Measurements from ENCODE around the gene GRK5.
A peak's percentile ranks its signal among the peaks of the same experiment; 100 is the strongest.
"Not testable (repeated sequence)": the region's sequence is repeated elsewhere in the genome, so short reads cannot be mapped to it uniquely, and the experiment has no call there.

GRK5 gene

DNA sequence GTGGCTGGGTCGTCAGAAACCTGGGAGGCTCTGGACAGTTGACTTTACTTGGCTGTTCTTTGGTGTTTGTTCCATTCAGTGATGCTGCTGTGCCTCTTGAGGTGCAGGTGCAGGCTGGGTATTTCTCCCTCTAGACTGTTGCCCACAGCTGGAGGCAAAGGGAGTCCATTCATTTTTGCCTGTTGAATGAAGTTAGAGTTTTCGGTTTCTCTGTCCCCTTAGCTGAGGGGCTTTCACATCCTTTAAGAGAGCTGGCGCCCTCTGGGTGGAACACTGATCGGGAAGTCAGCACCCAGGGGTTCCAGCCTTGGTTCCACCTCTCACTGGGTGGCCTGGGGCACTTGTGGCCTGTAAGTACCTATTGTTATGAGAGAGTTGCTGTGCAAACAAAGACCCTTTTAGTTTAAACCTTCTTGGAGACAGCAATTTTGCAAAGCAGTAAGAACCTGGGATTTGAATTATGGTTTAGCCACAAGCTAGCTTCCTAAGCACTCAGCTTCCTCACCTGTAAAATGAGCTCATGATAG, 67.2 kb downstream of the GRK5 start:
- DNase-seq (ENCODE audit: low spot score) = no peak

DNA sequence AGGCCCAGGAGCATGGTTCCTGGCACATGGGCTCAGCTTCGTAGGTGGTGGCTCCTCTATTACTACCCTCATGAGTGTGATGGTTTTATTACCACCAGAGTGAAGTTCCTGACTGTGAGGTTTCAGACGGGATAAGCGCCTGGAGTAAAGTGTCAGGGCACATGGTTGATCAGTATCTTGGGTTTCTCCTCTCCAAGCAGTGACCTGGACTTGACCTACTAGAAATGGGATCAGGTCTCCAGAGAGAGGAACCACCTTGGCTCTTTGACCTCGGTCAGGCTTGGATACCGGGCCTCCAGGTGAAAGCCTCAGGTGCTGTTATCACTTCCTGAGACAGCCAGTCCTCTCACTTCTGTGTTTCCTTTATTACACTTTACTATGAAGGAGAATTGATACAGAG, 67.7 kb downstream of the GRK5 start:
- no peak for DNase-seq (ENCODE audit: low spot score)

DNA sequence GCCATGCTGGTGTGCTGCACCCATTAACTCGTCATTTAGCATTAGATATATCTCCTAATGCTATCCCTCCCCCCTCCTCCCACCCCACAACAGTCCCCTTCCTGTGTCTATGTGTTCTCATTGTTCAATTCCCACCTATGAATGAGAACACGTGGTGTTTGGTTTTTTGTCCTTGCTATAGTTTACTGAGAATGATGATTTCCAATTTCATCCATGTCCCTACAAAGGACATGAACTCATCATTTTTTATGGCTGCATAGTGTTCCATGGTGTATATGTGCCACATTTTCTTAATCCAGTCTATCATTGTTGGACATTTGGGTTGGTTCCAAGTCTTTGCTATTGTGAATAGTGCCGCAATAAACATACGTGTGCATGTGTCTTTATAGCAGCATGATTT, 68.8 kb downstream of the GRK5 start:
- not testable (repeated sequence) for DNase-seq (ENCODE audit: low spot score)

DNA sequence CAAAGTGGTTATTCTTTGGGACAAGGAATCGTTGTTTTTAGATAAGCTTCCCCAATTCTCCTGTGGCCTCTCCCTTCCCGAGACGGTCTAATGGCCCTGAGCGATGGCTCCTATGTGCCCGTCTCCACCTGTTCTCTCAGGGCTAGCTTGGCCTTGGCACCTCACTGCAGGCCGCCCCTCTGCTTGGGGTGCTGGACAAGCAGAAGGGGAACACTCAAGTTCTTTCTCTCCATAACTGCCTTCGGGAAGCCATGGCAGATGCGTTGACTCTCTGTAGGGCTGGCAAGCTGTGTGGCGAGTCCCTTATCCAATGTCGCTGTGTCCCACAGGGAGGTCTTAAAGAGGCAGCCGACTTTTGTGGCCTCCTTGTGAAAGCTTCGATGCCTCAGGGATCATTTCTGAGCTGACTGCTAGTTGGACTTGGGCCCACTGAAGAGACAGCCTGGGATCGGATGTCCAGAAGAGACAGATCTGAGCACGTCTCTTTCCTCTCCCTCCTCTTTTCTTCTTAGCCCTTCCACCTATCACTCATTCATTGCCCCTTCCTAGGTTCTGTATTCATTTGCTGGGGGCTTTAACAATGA, 70.8 kb downstream of the GRK5 start:
- no peak for DNase-seq (ENCODE audit: low spot score)

DNA sequence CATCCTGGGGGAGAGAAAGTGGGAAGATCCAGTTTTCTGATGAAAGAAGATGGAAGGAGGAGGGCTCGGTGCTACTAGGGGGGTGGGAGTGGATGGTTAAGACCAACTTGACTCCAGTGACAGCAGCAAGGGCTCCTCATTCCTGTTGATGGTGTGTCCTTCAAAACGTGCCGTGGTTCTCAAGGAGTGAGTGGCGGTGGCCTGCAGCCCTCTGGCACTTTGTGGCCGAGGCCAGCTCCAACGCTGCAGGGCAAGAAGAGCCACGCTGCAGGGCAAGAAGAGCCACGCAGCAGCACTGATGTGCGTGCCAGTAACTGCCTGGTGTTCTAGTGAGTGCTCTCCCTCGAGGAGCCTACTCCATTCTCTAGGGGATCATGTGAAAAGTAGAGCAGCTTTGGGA, 72.1 kb downstream of the GRK5 start:
- no peak for DNase-seq (ENCODE audit: low spot score)

DNA sequence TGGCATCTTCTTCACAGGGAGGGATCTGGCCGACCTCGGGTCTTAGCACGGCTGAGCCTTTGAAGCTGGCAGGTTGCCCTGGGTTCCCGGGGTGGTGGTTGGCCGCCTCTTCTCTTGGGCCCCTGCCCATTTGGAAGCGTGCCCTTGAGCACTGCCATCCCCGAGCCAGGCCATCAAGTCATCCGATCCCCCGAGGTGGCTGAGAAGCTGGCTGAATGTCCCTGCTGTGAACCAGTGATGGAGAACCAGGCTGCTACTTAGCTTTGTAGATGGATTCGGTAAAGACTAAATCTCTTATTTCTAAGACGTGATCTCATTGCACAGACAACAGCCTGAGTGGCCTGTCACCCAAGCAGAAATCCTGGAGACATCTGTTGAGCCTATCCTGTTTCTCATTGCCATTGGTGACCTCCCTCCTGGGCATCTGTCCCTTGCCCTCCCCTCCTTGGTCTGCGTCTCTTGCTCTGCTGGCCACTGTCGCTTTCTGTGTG, 74.3 kb downstream of the GRK5 start:
- DNase-seq (ENCODE audit: low spot score) = peak; percentile 69

DNA sequence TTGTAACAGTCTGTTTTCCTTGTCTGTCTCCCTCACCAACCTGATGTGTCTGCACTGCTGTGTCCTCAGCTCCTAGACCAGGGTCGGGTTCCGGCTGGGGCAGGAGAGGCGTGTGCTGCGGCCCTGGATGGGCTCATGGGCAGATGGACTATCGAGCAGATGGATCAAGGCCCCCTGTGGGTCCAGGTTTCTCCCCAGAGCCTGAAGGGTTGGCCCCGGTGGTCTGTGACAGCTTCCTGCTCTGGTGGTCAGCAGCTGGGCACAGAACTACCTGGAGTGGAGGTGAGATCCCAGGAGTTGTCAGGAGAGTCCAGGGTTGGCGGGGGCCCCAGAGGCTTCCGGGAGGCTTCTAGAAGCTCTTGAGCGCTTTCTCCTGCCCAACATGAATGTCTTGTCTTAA, 75.1 kb downstream of the GRK5 start:
- DNase-seq (ENCODE audit: low spot score) = no peak

DNA sequence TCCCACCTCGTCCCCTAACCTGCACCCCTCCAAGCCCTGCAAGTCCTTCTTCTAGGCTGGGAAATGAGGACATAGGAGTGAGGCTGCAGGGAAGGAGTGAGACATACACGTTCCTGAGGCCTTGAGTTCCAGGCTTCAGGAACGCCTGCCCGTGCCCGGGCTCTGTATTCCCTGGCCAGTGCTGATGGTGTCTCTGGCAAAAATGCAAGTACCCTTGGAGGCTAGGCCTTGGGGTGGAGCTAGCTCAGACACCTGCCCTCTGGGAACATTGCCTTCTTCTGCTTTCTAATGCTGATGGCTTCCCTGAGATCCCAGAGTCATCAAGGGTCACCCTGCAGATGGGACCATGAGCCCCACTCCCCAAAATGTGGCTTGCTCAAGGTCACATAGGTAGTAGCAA, 76.0 kb downstream of the GRK5 start:
- no peak for DNase-seq (ENCODE audit: low spot score)

DNA sequence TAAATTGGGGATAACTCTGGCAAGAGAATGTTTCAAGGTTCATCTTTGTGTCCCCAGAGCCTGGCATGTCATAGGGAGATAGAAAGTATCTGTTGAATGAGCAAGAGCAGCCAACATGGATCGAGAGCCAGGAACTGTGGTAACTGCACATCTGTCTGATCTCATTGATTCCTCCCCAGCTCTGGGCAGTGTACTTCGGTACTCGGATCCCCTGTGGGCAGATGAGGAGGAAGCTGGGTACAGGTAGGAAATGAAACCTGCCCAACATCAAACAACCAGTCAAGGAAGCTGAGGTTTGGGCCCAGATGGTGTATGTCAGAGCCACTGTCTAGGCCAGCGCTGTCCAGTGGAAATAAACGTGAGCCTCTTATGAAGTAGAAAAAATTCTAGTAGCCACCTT, 76.4 kb downstream of the GRK5 start:
- no peak for DNase-seq (ENCODE audit: low spot score)

DNA sequence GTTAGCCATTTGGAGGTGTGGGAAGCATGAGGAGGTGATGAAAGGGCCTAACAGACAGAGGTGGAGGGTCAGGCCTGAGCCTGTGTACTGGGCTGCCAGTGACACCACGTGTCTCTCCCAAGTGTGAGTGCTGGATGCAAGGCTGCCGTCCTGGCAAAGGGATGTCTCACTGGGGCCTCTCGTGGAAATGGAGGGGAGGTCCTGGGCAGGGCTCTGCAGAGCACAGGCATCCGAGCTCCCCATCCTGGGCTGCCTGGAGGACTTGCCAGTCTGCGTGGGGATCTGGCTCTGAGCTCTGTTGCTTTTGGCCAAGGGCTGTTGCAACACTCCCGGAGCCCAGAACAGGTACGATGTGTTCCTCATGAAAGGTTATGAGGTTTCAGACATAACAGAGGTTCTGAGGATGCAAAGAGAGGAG, 77.3 kb downstream of the GRK5 start:
- DNase-seq (ENCODE audit: low spot score) = no peak

DNA sequence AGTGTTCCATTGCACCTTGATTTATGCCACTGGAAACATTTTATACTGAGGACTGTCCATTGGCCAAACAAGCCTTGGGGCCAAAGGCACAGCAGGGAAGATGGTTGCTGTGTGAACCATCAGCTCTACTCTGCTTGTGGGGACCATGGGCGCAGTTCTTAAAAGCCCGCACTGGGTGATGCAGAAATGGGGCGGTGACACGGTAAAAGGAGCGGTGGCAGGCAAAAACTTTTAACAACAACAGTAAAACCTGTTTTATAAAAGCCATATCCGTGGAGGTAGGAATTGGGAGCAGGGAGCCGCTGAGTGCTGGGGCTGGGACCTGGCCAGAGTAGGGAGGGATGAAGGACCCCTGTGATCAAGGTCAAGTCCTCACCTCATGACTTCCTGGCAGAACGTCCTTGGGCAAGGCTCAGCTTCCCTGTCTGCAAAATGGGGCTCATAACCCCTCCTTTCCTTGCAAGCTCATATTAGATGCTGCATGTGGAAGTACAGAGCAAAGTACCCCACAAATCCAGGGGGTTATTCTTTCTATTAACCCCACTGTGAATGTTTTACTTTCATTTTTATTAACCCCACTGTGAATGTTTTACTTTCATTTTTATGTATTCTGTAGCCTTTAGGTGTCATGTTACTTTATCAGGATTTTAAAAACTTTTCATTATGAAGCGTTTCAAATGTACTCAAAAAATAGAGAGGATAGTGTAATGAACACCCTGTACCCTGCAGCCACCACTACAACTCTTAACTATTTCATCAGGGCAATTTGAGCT, 78.3 kb downstream of the GRK5 start:
- DNase-seq (ENCODE audit: low spot score) = no peak

DNA sequence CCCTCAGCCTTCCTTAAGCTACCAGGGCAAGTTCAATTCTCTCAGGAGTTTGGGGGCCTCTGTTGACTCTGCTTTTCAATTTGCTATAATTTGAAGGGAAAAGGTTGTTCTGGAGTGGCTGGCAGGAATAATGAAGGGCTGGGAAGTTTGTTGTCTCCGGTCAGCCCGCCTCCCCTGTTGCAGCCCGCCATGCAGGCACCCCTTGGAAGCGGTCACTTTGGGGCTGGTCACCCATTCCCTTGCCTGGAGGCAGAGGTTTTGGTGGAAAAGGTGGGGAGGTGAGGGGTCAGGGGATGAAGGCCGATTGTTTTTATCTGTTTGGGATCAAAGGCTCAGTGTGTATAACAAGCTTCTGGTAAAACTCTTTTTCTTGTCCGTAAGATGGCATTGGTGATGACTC, 79.1 kb downstream of the GRK5 start:
- no peak for DNase-seq (ENCODE audit: low spot score)

DNA sequence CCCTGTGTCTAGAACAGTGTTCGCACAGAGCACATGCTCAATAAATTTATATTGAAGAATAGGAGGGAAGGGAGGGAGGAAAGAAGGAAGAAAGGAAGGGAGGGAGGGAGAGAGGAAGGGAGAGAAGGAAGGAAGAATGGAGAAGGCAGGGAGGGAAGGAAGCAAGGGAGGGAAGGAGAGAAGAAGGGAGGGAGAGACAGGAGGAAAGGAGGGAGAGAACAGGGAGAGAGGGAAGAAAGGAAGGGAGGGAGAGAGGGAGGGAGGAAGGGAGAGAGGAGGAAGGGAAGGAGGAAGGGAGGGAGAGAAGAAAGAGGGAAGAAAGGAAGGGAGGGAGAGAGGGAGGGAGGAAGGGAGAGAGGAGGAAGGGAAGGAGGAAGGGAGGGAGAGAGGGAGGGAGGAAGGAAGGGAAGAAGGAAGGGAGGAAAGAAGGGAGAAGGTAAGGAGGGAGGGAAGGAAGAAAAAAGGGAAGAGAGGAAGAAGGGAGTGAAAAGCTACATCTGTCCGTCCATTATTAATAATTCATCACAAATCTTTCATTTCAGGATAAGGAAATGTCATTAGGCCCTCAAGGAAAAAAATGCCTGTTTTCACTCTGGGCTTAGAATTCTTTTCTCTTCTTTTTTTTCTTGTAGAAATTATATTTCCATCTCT, 79.7 kb downstream of the GRK5 start:
- DNase-seq (ENCODE audit: low spot score) = no peak

DNA sequence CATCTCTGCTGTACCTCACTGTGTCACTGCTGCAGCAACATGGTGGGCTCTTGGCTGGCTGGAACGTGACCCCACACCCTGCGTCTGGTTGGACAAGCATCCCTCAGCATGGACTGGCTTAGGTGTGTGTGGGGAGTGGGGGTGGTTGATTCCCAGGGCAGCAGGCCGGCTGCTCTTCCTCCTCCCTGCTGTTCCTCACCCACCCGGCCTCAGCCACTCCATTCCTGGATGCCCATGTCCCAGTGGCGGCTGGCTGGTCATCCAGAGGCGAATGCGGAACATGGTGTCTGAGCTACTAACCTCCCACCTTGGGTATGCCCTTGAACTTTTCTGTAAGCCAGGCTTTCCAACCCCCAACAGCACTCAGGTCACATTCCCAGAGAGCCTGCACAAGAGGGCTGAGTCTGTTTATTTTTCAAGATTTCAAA, 81.2 kb downstream of the GRK5 start:
- no peak for DNase-seq (ENCODE audit: low spot score)

DNA sequence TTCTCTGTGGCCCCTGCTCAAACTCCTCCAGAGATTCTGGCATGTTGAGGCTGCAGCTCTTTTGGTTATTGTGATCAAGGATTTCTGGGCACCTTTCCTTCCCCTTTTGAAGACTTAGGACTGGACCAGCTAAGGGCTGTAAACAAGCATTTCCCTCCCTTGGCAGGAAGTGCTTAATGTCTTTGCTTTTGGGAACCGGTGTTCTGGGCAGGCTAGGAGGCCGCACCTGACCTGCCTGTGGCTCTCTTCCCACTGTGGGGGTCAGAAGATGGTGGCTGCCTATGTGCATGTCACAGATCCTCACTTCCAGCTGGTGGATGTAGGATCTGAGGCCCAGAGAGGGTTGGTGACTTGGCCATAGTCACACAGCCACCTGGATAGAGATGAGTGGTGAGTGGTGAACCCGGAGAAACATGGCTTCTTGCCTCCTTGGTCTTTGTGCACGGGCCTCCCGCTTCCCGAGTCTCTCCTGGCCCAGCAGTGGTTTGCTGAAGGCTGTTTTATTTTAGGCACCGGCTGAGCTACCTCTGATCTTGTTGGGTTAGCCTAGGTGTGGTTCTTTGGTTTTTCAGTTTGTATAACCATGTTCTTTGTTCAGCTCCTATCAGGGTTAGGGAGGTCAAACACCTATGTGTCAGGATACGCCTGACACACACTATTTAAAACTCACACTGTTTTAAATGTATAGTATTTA, 82.0 kb downstream of the GRK5 start:
- DNase-seq (ENCODE audit: low spot score) = no peak

DNA sequence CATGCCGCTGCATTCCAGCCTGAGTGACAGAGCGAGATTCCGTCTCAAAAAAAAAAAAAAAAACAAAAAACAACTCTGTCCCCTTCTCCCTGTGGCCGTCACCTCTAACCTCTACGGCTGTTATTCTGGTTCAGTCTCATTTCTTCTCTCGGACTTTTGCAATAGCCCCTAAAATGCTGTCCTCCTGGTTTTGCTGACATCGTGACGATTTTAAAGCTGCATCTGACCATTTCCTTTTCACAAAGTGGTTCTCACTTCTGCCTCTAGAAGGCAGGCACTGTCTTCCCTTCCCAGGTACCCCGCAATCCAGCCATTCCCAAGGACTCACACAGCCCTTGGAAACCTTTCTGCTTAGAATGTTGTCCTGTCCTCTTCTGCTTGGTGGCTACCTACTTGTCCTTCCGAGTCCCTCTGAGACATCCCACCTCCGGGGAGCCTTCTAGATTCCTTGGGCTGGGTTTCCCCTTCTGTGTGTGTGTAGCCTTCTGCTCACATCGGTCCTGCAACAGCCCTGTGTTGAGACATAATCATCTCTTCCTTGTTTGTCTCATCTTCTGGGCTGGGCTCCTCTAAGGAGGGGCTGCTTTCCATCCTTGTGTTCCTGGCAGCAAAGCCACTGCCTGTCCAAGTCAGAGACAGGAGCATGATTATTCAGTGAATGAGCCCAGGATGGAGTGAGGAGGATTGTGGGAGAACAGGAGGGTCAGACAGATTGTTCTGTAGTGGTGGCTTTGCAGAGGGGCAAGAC, 83.1 kb downstream of the GRK5 start:
- DNase-seq (ENCODE audit: low spot score) = no peak

DNA sequence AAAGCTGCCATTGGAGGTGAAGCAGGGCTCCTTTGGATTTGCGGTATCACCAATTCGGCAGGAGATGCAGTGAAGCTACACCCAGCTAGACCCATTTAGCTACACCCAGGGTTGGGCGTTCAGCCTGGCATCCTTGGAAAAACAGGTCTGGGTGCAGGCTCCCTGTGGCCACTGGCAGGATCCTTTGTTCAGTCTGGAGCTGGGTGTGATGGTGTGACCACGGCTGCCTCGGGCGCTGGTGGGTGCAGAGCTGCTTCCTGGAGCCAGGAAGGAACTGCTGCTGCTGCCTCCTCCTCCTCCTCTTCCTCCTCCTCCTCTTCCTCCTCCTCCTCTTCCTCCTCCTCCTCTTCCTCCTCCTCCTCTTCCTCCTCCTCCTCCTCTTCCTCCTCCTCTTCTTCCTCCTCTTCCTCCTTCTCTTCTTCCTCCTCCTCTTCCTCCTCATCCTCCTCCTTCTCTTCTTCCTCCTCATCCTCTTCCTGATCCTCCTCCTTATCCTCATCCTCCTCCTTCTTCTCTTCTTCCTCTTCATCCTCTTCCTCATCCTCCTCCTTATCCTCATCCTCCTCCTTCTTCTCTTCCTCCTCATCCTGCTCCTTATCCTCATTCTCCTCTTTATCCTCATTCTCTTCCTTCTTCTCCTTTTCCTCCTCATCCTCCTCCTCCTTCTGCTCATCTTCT, 84.0 kb downstream of the GRK5 start:
- no peak for DNase-seq (ENCODE audit: low spot score)

DNA sequence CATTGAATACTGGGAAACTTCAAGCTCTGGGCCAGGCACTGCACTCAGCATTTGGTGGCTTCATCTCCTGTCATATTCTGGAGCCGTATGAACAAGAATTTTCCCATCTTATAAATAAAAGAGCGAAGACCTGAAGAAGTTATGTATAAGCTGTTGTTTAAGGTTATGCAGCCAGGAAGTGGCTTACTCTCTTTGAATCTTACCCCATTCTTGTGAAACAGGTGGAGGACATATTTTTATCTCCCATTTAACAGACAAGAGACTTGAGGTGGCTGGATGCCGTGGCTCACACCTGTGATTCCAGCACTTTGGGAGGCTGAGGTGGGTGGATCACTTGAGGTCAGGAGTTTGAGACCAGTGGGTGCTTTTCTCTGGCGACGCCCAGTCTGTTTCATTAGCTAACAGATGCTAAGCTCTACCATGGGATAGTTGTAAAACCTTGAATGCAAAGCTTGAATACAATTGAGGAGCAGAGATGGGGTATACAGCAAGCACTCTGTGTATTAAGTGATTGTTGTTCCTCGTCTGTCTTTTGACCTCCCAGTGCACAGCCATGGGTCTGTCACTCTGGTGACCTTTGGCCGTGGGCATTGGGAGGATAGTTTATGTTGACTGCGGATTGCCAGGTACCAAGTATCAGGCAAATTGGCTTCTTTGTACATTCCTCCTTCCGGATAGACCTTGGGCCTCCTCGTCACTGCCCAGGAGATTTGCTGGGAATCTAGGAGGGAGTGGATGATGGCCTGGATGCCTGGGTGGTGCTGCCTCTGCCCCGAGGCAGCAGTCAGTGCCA, 85.8 kb downstream of the GRK5 start:
- no peak for DNase-seq (ENCODE audit: low spot score)

DNA sequence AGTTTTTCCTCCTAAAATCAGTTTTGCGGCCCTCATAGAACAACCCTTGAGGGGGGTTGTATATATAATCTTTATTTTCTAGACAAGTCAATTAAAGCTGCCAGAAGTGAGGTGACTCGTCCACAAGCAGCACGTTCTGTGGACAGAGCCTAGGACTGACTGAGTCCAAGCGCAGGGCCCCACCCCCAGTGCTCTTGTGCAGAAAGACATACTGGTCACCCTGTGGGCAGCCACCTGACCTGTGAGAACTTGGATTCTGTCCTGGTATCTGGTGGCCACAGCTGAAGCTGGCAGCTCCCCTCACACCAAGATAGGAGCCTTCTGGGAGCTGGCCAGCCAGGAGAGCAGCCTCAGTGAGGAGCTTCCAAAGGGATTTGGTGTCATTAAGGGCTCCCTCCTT, 89.3 kb downstream of the GRK5 start:
- no peak for DNase-seq (ENCODE audit: low spot score)

DNA sequence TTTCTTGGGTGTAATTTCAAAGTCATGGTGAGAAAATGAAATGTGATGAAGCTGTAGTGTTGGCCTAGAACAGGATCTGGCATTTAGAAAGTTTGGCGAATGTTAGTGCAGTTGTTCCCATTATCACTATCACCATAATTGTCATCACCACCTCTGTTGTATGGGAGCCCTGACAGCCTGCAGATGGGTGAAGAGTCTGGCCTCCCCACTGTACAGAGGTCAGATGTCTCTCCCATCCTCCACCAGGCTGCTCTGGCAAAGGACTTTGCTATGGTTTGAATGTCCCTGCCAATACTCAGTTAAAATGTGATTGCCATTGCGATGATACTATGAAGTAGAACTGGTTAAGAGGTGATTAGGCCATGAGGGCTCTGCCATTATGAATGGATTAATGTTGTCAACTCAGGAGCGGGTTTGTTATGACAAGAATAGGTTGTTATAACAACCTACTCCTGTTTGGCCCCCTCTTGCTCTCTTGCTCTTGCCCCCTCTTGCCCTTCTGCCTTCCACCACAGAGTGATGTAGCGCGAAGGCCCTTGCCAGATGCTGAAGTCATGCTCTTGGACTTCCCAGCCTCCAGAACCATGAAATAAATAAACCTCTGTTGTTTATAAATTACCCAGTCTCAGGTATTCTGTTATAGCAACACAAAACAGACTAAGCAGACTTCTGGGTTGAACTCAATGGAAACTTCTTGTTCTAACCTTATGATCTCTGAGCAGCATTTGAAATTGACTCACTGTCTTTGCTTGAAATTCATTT, 90.0 kb downstream of the GRK5 start:
- no peak for DNase-seq (ENCODE audit: low spot score)
